ENCODE measurements around the gene KXD1.

Gene KXD1

DNA sequence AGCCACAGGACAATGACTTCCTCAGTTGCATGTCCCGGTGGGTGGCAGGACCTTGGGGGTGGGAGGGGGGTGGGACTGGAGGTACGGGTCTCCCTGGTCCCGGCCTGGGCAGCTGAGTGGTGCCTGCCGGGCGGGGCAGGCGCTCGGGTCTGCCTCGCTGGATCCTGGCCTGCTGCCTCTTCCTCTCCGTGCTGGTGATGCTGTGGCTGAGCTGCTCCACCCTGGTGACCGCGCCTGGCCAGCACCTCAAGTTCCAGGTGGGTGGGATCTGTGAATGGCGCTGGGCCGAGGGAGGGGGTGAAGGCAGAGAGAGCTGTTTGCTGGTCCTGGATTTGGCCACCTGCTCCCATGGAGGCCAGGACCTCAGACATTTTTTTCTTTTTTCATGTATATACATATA is 60.6 kb downstream of the KXD1 start:
- no peak for DNase-seq
